B cell (primary cell): ENCODE measurements around the gene SGO1. TPM values are rescaled to one million over a fixed set of nuclear protein-coding genes. Genes with fewer than 3 reads are reported as not detected.

ENCODE experiments used
- ATAC-seq: fragments of 200-7000 bp; cut with Tn5 transposase; one replicate; pipeline ENCODE4 v1.10.0; 2021; ENCODE audit warnings: low read depth, mild to moderate bottlenecking, moderate number of reproducible peaks, moderate library complexity
- CTCF ChIA-PET: fragments of 350-600 bp; sonication (Branson Sonifier 250); formaldehyde crosslinking; loops from one replicate; lab custom pipeline; 2021; ENCODE audit warnings: antibody characterized with exemption, inconsistent platforms; lab: Charles Lee
- POLR2A ChIA-PET: fragments of 350-600 bp; sonication (Branson Sonifier 250); formaldehyde crosslinking; loops from one replicate; lab custom pipeline; 2021; ENCODE audit warnings: antibody characterized with exemption; lab: Charles Lee
- DNase-seq: peaks from one replicate; pipeline ENCODE4 v3.0.0; 2013
- H2AFZ ChIP-seq: 2 replicates; pipeline ENCODE4 v1.6.1; 2012; ENCODE audit warnings: mild to moderate bottlenecking, low read depth, low read length; ENCODE audit not compliant: insufficient read depth, poor library complexity, severe bottlenecking
- H3K27ac ChIP-seq, 2 donors: 1 replicate in 1 of 2; 2 replicates in 1 of 2; pipeline ENCODE4 v1.5.1; 2012 to 2013; ENCODE audit warnings: low read length in 2 of 2, mild to moderate bottlenecking in 2 of 2, moderate library complexity in 1 of 2
- H3K27me3 ChIP-seq, 4 experiments: fragments of 200-600 bp in 1 of 4; sonication (generic) in 1 of 4; replicated peaks in 1 of 4; 1 replicate in 2 of 4; 2 replicates in 2 of 4; pipeline versions ENCODE4 v1.6.1 to v1.7.0; 2013 to 2016; ENCODE audit warnings: low read length in 3 of 4, mild to moderate bottlenecking in 2 of 4, mixed read lengths in 1 of 4, moderate library complexity in 1 of 4; ENCODE audit not compliant: insufficient read depth in 4 of 4, control insufficient read depth in 3 of 4; ENCODE audit errors: control extremely low read depth in 1 of 4
- H3K36me3 ChIP-seq, 2 experiments: replicated peaks in 1 of 2; 1 replicate in 1 of 2; 2 replicates in 1 of 2; pipeline versions ENCODE4 v1.6.1 to v1.7.1; 2013; ENCODE audit warnings: low read length in 1 of 2; ENCODE audit not compliant: insufficient read depth in 2 of 2, control insufficient read depth in 1 of 2; ENCODE audit errors: control extremely low read depth in 1 of 2, extremely low read depth in 1 of 2
- H3K4me1 ChIP-seq, 2 donors: fragments of 200-600 bp in 1 of 2; sonication (generic) in 1 of 2; 1 replicate in 1 of 2; 2 replicates in 1 of 2; pipeline versions ENCODE4 v1.5.1 to v1.6.1; 2013 to 2017; ENCODE audit warnings: low read length in 2 of 2; ENCODE audit not compliant: control insufficient read depth in 2 of 2, insufficient read depth in 2 of 2
- H3K4me2 ChIP-seq: replicated peaks from 2 replicates; pipeline ENCODE3; 2012; ENCODE audit warnings: mild to moderate bottlenecking, low read depth, low read length; ENCODE audit not compliant: poor library complexity, severe bottlenecking
- H3K4me3 ChIP-seq, 5 experiments: fragments of 200-600 bp in 1 of 5; sonication (generic) in 1 of 5; 1 replicate in 3 of 5; 2 replicates in 2 of 5; pipeline versions ENCODE4 v1.5.1 to v1.7.0; 2011 to 2016; ENCODE audit warnings: low read length in 4 of 5, mild to moderate bottlenecking in 4 of 5, low read depth in 2 of 5, control low read depth in 1 of 5, moderate library complexity in 1 of 5; ENCODE audit not compliant: insufficient read depth in 1 of 5; ENCODE audit errors: control extremely low read depth in 1 of 5, extremely low read depth in 1 of 5
- H3K79me2 ChIP-seq: fragments of 200-600 bp; sonication (generic); one replicate; pipeline ENCODE4 v1.6.0; 2016; ENCODE audit warnings: low read length; ENCODE audit not compliant: control insufficient read depth, insufficient read depth
- H3K9ac ChIP-seq: fragments of 200-600 bp; sonication (generic); 2 replicates; pipeline ENCODE4 v1.6.1; 2017; ENCODE audit warnings: mild to moderate bottlenecking, low read length, moderate library complexity
- H3K9me3 ChIP-seq, 3 donors: one replicate each; pipeline versions ENCODE4 v1.6.1 to v1.7.1; 2013; ENCODE audit warnings: low read length in 2 of 3; ENCODE audit not compliant: control insufficient read depth in 2 of 3, insufficient read depth in 1 of 3; ENCODE audit errors: control extremely low read depth in 1 of 3
- H4K20me1 ChIP-seq: 2 replicates; pipeline ENCODE4 v1.6.0; 2012; ENCODE audit warnings: mild to moderate bottlenecking, low read length; ENCODE audit not compliant: insufficient read depth, control insufficient read depth, poor library complexity, severe bottlenecking
- H3K27ac Mint-ChIP-seq: one replicate; pipeline ENCODE4 v1.8.0; 2021; ENCODE audit warnings: mixed read lengths
- H3K27me3 Mint-ChIP-seq: one replicate; pipeline ENCODE4 v1.8.0; 2021; ENCODE audit warnings: mixed read lengths
- H3K4me1 Mint-ChIP-seq: one replicate; pipeline ENCODE4 v1.8.0; 2021; ENCODE audit warnings: mixed read lengths
- H3K4me3 Mint-ChIP-seq: one replicate; pipeline ENCODE4 v1.8.0; 2021; ENCODE audit warnings: mixed read lengths
- H3K9me3 Mint-ChIP-seq: one replicate; pipeline ENCODE4 v1.8.0; 2022; ENCODE audit warnings: mixed read lengths; ENCODE audit not compliant: insufficient read depth
- CTCF ChIP-seq: fragments of 200-600 bp; IDR thresholded peaks from one replicate; pipeline ENCODE4 v1.8.0; 2022; ENCODE audit warnings: antibody characterized with exemption, mild to moderate bottlenecking
- EZH2 ChIP-seq: IDR thresholded peaks from 2 replicates; pipeline ENCODE4 v1.6.1; 2012; ENCODE audit warnings: borderline replicate concordance, low read depth, mild to moderate bottlenecking, moderate library complexity, low read length; ENCODE audit not compliant: insufficient read depth, poor library complexity, severe bottlenecking
- WGBS: methylation state at CpG from one replicate; pipeline ENCODE4 v1.1.5; 2013; ENCODE audit warnings: missing lambda C conversion rate; ENCODE audit not compliant: insufficient coverage; 5-methylcytosine and 5-hydroxymethylcytosine counted together
- intact Hi-C: fragments of 100-400 bp; cut with micrococcal nuclease; formaldehyde crosslinking; loops from one replicate; pipeline ENCODE4 v1.10.0; 2022
- polyA plus RNA-seq: library from polyadenylated mRNA; depleted of rRNA; stranded (reverse); fragments of >200 nt; gene quantifications from 2 replicates; pipeline ENCODE4 v1.2.3, GENCODE V29; 2012
- total RNA-seq, 2 donors: library from RNA; stranded (reverse); fragments of 120-200 nt in 1 of 2; gene quantifications; 1 replicate in 1 of 2; 2 replicates in 1 of 2; pipeline versions ENCODE4 v1.2.3 to v1.2.4, GENCODE V29; 2013 to 2022

Gene SGO1
- total and polyA plus RNA-seq, 2 donors (not counting 1 experiment from before 2014, with no cell fraction given): 1.4 to 6.7 TPM

GRCh38 chr3:20230954-20231353 lies 44.9 kb upstream of the SGO1 start:
- Histone ChIP-seq H4K20me1 (no peaks in the 10 kb centered on the region), H2AFZ (no peak overlapping the region), H3K79me2 (no peaks in the 10 kb centered on the region), H3K9me3 (peaks cover 0 to 1% (median 0%) of the 10 kb centered on the region in 3 donors), H3K9ac (no peak overlapping the region), H3K4me1 (no peaks in the 10 kb centered on the region), H3K4me2 (no peak overlapping the region), H3K36me3 (no peaks in the 10 kb centered on the region), H3K27me3 (no peaks in the 10 kb centered on the region), H3K27ac (no peak overlapping the region), H3K4me3 (no peak overlapping the region)
- ChIA-PET POLR2A (no interaction called here), CTCF (no interaction called here)
- Mint-ChIP-seq H3K4me3 (no peak overlapping the region), H3K4me1 (no peaks in the 10 kb centered on the region), H3K27me3 (no peaks in the 10 kb centered on the region), H3K27ac (no peak overlapping the region), H3K9me3 (no peaks in the 10 kb centered on the region)
- intact Hi-C loops: no loop called here
- TF ChIP-seq CTCF (no peak), EZH2 (no peak)
- ATAC-seq (no peak), DNase-seq (no peak)
- WGBS: no CpG with 5 or more reads among the region's 1 CpG

- no peaks in the 10 kb centered on the region for H3K27me3 ChIP-seq
- no CpG with 5 or more reads among the region's 2 CpGs for WGBS
- peak; percentile 24 for DNase-seq
- Mint-ChIP-seq H3K4me3 (no peak overlapping the region), H3K27me3 (no peaks in the 10 kb centered on the region), H3K4me1 (no peaks in the 10 kb centered on the region), H3K27ac (no peak overlapping the region), H3K9me3 (no peaks in the 10 kb centered on the region)
- CTCF ChIA-PET: no interaction called here
- no peak overlapping the region for H3K4me3 ChIP-seq
- H3K9ac ChIP-seq: no peak overlapping the region
- H3K79me2 ChIP-seq: no peaks in the 10 kb centered on the region
- ATAC-seq: no peak
- H2AFZ ChIP-seq: no peak overlapping the region
- no peaks in the 10 kb centered on the region for H3K4me1 ChIP-seq
- POLR2A ChIA-PET: no interaction called here
- H3K27ac ChIP-seq: no peak overlapping the region
- no peak overlapping the region for H3K4me2 ChIP-seq
- peaks cover 0 to 1% (median 0%) of the 10 kb centered on the region in 3 donors for H3K9me3 ChIP-seq
- intact Hi-C loops: no loop called here
- H4K20me1 ChIP-seq: no peaks in the 10 kb centered on the region
- no peak for TF ChIP-seq EZH2
- TF ChIP-seq CTCF: no peak
- no peaks in the 10 kb centered on the region for H3K36me3 ChIP-seq
These were observed 39.8 kb upstream of the SGO1 start for GRCh38 chr3:20225769-20226168.
